Adipocyte (in vitro differentiated cells): ENCODE measurements around the gene ENO4.

Experiments used
- DNase-seq: peaks from one replicate; pipeline ENCODE4 v3.0.0-alpha.2; 2015; ENCODE audit warnings: low read depth
- H3K27me3 ChIP-seq: replicated peaks from 2 replicates; pipeline ENCODE4 v1.7.0; 2013; ENCODE audit warnings: mild to moderate bottlenecking, low read length, moderate library complexity; ENCODE audit not compliant: control insufficient read depth, insufficient read depth
- H3K36me3 ChIP-seq: 2 replicates; pipeline ENCODE4 v1.7.0; 2013; ENCODE audit warnings: low read length, mild to moderate bottlenecking, moderate library complexity; ENCODE audit not compliant: control insufficient read depth, insufficient read depth, severe bottlenecking
- H3K4me1 ChIP-seq: 2 replicates; pipeline ENCODE4 v1.7.0; 2013; ENCODE audit warnings: mild to moderate bottlenecking, low read length, moderate library complexity; ENCODE audit not compliant: control insufficient read depth, insufficient read depth
- H3K4me3 ChIP-seq: 2 replicates; pipeline ENCODE4 v1.7.0; 2013; ENCODE audit warnings: mild to moderate bottlenecking, low read length, moderate library complexity
- H3K9ac ChIP-seq: 2 replicates; pipeline ENCODE4 v1.7.0; 2013; ENCODE audit warnings: mild to moderate bottlenecking, low read length, moderate library complexity
- H3K9me3 ChIP-seq: 2 replicates; pipeline ENCODE4 v1.7.0; 2013; ENCODE audit warnings: mild to moderate bottlenecking, low read length, moderate library complexity; ENCODE audit not compliant: control insufficient read depth

Gene ENO4

DNA sequence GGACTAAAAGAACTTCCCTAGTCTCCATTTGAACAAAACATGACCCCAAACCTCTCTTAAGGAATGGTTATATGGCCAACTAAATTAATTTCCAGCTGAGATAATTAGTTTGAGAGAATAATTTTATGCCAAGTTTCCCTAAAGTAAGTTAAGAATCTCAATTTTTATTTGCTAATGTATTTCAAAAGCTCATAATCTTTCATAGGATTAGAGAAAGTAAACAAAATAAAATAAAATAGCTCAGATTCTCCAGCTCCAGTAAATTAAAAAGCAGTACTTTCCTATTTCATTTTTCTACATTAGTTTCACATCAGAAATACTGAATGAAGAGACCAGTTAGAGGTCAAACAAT lies 44.4 kb downstream of the ENO4 start:
- Histone ChIP-seq H3K9ac (no peak overlapping the region), H3K27me3 (no peaks in the 10 kb centered on the region), H3K4me3 (no peak overlapping the region), H3K36me3 (no peaks in the 10 kb centered on the region), H3K9me3 (no peaks in the 10 kb centered on the region), H3K4me1 (peaks cover 13% of the 10 kb centered on the region)
- no peak for DNase-seq

DNA sequence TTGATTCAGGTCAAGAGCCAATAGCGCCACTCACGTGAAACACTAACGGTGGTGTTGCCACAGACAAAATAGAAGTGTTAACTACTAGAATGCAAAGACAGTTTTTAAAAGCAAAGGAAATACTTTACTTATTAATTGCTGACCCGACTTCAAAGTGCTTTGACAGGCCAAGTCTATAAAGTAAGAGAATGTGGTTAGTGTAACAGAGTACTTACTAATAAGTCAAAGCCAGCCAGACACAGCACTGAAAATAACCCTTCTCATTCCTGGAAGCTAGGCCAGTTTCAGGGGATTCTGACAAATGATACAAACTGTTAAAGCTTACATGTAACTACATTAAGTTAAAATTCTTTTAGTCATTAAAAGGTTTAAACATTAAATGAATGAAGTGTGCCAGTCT lies 50.3 kb downstream of the ENO4 start:
- DNase-seq, result no peak
- H3K9me3 ChIP-seq, result no peaks in the 10 kb centered on the region

DNA sequence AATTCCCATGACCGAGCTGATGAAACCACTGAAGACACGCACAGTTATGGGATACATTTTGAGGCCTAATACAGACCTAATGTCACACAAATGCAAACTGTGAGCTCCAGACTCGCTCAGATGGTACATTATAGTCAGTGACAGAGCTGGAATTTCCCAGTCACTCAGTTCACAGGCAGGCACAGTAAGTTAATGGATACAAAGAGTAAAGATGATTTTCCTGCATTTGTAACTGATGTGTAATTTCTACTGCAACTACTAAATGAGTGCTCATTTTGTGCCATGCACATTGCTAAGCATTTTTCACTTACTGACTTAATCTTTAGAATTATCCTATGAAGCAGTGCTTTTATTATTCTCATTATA lies 56.5 kb downstream of the ENO4 start:
- H3K9ac ChIP-seq, result no peak overlapping the region
- no peak overlapping the region for H3K4me3 ChIP-seq
- no peaks in the 10 kb centered on the region for H3K9me3 ChIP-seq
- no peak for DNase-seq
- no peaks in the 10 kb centered on the region for H3K36me3 ChIP-seq
- H3K27me3 ChIP-seq, result no peaks in the 10 kb centered on the region
- no peaks in the 10 kb centered on the region for H3K4me1 ChIP-seq

More for the DNA sequence above, 50.3 kb downstream of the ENO4 start:
- Histone ChIP-seq H3K4me1 (no peaks in the 10 kb centered on the region), H3K36me3 (no peaks in the 10 kb centered on the region), H3K9ac (no peak overlapping the region), H3K27me3 (no peaks in the 10 kb centered on the region), H3K4me3 (no peak overlapping the region)

DNA sequence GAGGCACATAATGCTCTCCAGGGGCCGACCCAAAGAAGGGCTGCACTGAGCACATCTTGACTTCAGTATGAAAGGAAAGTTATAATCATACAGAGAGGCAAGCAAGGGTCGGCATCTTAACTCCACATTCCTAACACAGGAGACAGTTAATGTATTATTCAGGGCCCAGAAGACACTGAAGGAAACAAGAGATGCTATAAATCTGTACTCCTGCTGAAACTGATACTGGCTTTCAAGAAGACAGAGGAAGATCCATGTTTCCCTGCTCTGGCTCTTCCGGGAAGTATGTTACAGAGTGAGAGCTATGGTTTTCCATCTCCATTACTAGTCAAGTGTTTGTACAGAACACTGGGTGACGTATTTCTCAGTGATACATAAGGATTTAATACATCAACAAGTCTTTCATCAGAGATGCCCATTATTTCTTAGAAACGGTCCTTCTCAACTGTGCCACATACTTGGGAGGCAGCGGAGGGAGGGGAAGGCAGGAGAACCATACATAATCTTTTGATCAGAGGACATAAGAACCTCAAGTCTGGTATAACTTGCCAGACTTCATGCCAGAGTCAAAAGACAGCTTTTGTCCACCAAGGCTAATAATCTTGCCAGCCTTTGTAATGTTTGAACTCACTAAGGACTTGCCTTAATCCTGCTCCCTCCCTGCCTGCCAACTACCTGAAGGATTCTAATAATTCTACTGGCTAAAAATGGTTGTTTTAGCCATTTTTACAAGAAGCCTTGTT lies 58.1 kb downstream of the ENO4 start:
- H3K4me3 ChIP-seq, result no peak overlapping the region
- no peaks in the 10 kb centered on the region for H3K36me3 ChIP-seq
- H3K9ac ChIP-seq, result no peak overlapping the region
- no peak for DNase-seq
- no peaks in the 10 kb centered on the region for H3K9me3 ChIP-seq
- no peaks in the 10 kb centered on the region for H3K27me3 ChIP-seq
- H3K4me1 ChIP-seq, result no peaks in the 10 kb centered on the region

DNA sequence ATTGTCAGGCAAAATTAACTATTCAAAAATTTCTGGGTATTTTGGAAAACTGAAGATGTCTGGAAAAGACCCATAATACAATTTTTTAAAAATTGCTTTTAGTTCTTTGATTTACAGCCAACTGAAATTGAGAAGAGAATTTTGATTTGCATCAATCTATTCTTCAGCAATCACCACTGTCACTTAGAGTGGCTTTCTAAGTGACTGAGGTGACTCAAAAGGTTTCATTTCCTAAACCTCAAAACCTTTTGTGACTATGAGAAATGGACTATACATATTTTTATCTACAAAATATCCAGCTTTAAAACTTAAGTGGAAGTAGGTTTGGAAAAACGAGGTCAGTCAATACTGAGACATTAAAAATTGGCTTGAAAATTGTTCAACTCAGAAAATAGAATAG lies 60.0 kb downstream of the ENO4 start:
- Histone ChIP-seq H3K36me3 (no peaks in the 10 kb centered on the region), H3K27me3 (no peaks in the 10 kb centered on the region), H3K9me3 (no peaks in the 10 kb centered on the region), H3K9ac (no peak overlapping the region), H3K4me3 (no peak overlapping the region), H3K4me1 (no peaks in the 10 kb centered on the region)
- DNase-seq, result no peak

DNA sequence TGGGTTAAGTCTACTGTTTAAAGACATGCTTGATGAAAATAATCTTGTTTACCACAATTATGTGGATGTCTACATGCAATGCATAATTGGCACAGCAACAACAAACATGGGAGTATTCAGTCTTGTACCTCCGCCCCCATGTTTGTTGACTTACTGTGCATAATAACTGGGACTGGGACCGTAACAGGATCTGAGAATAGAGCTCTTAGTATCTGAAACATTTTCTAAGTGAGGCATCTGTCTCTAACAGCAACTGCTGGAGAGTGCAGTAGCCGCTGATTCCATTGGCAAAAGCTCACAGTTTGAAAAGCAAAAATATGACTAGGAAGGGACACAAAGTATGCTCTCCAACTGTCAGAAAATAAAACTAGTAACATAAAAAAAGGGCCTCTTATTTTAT lies 61.6 kb downstream of the ENO4 start:
- Histone ChIP-seq H3K9me3 (no peaks in the 10 kb centered on the region), H3K4me1 (no peaks in the 10 kb centered on the region), H3K36me3 (no peaks in the 10 kb centered on the region), H3K4me3 (no peak overlapping the region), H3K27me3 (no peaks in the 10 kb centered on the region), H3K9ac (no peak overlapping the region)
- DNase-seq, result no peak

DNA sequence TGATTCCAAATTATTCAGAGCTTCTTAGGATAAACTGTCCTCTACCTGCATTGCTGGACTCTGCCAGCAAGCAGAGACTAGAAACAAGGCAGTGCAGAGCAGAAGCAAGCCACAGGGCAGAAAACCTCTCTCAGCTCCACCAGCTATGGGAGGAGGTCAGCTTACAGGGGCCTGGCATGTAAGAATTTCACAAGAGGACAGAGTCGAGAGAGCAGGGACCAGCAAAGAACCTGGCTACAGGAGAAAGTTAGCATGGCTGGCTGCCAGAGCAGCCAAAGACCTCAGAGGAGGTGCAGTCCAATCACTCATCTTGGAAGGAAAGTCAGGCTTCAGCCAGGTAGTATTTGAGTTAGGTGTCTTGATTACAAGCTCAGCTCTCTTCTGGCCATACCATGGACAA lies 62.9 kb downstream of the ENO4 start:
- H3K36me3 ChIP-seq, result no peaks in the 10 kb centered on the region
- H3K9me3 ChIP-seq, result no peaks in the 10 kb centered on the region
- H3K9ac ChIP-seq, result no peak overlapping the region
- H3K4me3 ChIP-seq, result no peak overlapping the region
- DNase-seq, result no peak
- H3K27me3 ChIP-seq, result no peaks in the 10 kb centered on the region
- H3K4me1 ChIP-seq, result no peaks in the 10 kb centered on the region

DNA sequence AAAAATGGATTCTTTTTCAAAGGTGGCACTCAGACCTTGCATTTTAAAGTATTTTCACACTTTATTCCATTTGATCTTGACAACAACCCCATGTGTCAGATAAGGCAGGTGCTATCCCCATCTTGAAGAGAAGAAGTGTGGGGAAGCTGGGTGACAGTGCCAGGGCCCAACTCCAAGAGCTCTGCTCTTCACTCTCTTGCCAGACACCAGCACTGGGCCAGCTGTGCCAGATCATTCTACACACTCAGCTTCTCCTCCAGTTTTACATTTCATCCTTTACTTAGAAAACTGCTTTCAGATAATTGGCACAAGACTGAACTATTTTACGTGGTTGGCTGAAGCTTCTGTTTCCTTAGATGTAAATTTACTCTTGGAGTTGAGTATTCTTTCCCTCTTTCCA lies 64.4 kb downstream of the ENO4 start:
- Histone ChIP-seq H3K9ac (no peak overlapping the region), H3K4me1 (no peaks in the 10 kb centered on the region), H3K9me3 (no peaks in the 10 kb centered on the region), H3K4me3 (no peak overlapping the region), H3K36me3 (no peaks in the 10 kb centered on the region), H3K27me3 (no peaks in the 10 kb centered on the region)
- DNase-seq, result no peak

DNA sequence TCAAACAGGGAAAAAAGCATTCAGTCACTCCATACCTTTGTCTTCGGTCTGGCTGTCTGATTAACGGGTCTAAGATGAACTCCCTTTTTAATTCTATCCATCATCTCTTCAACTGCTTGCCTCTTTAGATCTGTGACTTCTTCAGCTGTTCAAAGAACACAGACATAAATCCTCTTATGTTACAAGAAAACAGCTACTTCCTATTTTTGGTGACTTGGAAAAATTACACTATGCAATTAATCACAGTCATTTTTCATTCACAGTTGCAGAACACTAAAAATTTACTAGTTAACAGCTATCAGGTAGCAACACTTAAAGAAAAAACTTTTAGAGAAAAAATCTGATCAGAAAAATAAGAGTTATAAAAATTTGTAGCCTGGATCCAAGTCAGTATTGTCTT lies 66.0 kb downstream of the ENO4 start:
- no peak for DNase-seq
- H3K9ac ChIP-seq, result no peak overlapping the region
- H3K9me3 ChIP-seq, result no peaks in the 10 kb centered on the region
- no peak overlapping the region for H3K4me3 ChIP-seq
- no peaks in the 10 kb centered on the region for H3K4me1 ChIP-seq
- H3K27me3 ChIP-seq, result no peaks in the 10 kb centered on the region
- H3K36me3 ChIP-seq, result no peaks in the 10 kb centered on the region

DNA sequence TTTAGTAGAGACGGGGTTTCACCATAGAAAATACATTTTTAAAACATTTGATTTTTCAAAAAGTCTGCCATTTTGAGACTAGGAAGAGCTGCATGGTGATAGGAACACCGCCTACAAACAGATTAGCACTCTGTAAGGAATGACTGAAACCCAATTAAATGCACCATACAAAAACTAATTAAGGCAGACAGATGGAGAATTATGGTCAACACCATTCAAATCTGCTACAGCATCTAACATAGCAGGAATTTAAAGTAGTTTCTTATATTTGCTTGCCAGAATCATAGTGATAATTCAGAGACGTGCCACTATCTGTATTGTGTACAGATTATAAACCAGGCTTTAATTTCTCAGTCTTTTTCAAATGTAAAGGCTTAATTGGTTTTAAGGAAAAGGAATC lies 68.2 kb downstream of the ENO4 start:
- no peak for DNase-seq
- no peak overlapping the region for H3K4me3 ChIP-seq
- H3K36me3 ChIP-seq, result no peaks in the 10 kb centered on the region
- no peaks in the 10 kb centered on the region for H3K27me3 ChIP-seq
- no peaks in the 10 kb centered on the region for H3K9me3 ChIP-seq
- no peaks in the 10 kb centered on the region for H3K4me1 ChIP-seq
- H3K9ac ChIP-seq, result no peak overlapping the region

DNA sequence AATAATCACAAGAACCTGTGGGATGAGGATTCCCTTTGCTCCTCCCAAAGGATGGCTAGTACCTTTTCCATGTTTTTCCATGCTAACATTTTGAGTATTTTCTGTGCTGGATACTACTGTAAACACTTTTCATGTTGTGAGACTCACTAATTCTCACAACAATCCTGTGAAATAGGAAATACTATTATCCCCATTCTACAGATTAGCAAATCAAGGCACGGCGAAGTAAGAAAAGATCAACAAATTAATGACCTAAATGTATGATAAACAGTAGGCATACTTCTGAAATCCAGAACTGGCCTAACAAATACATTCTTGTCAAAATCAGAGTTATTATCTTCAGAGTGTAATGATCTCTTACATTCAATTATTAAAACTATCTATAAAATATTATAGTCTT lies 69.3 kb downstream of the ENO4 start:
- Histone ChIP-seq H3K4me3 (no peak overlapping the region), H3K27me3 (no peaks in the 10 kb centered on the region), H3K9ac (no peak overlapping the region), H3K36me3 (no peaks in the 10 kb centered on the region), H3K4me1 (no peaks in the 10 kb centered on the region), H3K9me3 (no peaks in the 10 kb centered on the region)
- DNase-seq, result no peak

DNA sequence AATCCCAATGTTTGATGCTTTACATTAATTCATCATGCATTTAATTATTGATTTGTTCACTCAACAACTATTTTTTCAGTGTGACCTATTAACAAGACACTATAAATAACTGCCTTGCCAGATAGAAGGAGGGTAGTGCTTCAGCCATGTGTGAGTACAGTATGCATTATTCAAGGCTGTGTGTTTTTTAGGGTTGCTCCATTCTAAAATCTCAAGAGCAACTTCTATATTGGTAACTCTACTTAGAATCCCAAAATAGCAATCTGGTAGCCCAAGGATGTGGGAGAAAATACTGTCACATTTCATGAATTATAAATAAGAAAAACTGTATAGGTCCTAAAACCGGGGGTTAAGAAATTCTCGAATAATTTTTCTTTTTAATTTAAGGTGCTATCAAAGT lies 69.9 kb downstream of the ENO4 start:
- DNase-seq, result no peak
- H3K4me3 ChIP-seq, result no peak overlapping the region
- no peaks in the 10 kb centered on the region for H3K4me1 ChIP-seq
- no peak overlapping the region for H3K9ac ChIP-seq
- no peaks in the 10 kb centered on the region for H3K36me3 ChIP-seq
- no peaks in the 10 kb centered on the region for H3K27me3 ChIP-seq
- H3K9me3 ChIP-seq, result no peaks in the 10 kb centered on the region
